ENCODE measurements around the gene LRP1-AS.
"Not testable (repeated sequence)": the region's sequence is repeated elsewhere in the genome, so short reads cannot be mapped to it uniquely, and the experiment has no call there.

The LRP1-AS gene

GRCh38 chr12:57126561-57126960 is 20.9 kb downstream of the LRP1-AS start:
- no peak overlapping the region for H3K4me3 ChIP-seq (replicated peaks; ENCODE audit: low read depth, low read length)
- no peak for TF ChIP-seq CTCF (IDR thresholded peaks at IDR 0.05; ENCODE audit: low read length, missing control alignments)
- DNase-seq (ENCODE audit: low read depth): no peak

GRCh38 chr12:57126061-57126460 is 21.4 kb downstream of the LRP1-AS start:
- no peak overlapping the region for H3K4me3 ChIP-seq (replicated peaks; ENCODE audit: low read depth, low read length)
- no peak for TF ChIP-seq CTCF (IDR thresholded peaks at IDR 0.05; ENCODE audit: low read length, missing control alignments)
- DNase-seq (ENCODE audit: low read depth): no peak

- no peak overlapping the region for H3K4me3 ChIP-seq (replicated peaks; ENCODE audit: low read depth, low read length)
- DNase-seq (ENCODE audit: low read depth): peak; percentile 81
- TF ChIP-seq CTCF (IDR thresholded peaks at IDR 0.05; ENCODE audit: low read length, missing control alignments): peak; percentile 93
These were observed 23.1 kb downstream of the LRP1-AS start for GRCh38 chr12:57124261-57124877.

GRCh38 chr12:57123813-57124212 is 23.6 kb downstream of the LRP1-AS start:
- H3K4me3 ChIP-seq (replicated peaks; ENCODE audit: low read depth, low read length): no peak overlapping the region
- no peak for TF ChIP-seq CTCF (IDR thresholded peaks at IDR 0.05; ENCODE audit: low read length, missing control alignments)
- DNase-seq (ENCODE audit: low read depth): no peak

GRCh38 chr12:57120718-57121117 is 26.7 kb downstream of the LRP1-AS start:
- DNase-seq (ENCODE audit: low read depth); H3K4me3 ChIP-seq (replicated peaks; ENCODE audit: low read depth, low read length): not testable (repeated sequence)

GRCh38 chr12:57119294-57120085 is 27.9 kb downstream of the LRP1-AS start:
- no peak for DNase-seq (ENCODE audit: low read depth)
- no peak overlapping the region for H3K4me3 ChIP-seq (replicated peaks; ENCODE audit: low read depth, low read length)
- TF ChIP-seq CTCF (IDR thresholded peaks at IDR 0.05; ENCODE audit: low read length, missing control alignments): no peak

- no peak overlapping the region for H3K4me3 ChIP-seq (replicated peaks; ENCODE audit: low read depth, low read length)
- DNase-seq (ENCODE audit: low read depth): no peak
- no peak for TF ChIP-seq CTCF (IDR thresholded peaks at IDR 0.05; ENCODE audit: low read length, missing control alignments)
These were observed 28.6 kb downstream of the LRP1-AS start for GRCh38 chr12:57118711-57119271.

Data from fibroblast of pulmonary artery (primary cell).